Muscle of back (tissue), 11 donors: ENCODE results near the gene CDC6. TPM values are rescaled to one million over a fixed set of nuclear protein-coding genes. Genes with fewer than 3 reads are reported as not detected.

Experiments
- DNase-seq, 3 donors: peaks; one replicate each; pipeline versions ENCODE4 v3.0.0 to v3.0.0-alpha.2; 2013
- polyA plus RNA-seq, 10 donors: library from polyadenylated mRNA; unstranded; fragments of 120-200 nt; gene quantifications; one replicate each; pipeline ENCODE4 v1.2.1, GENCODE V29; 2013; ENCODE audit not compliant: insufficient read length in 10 of 10

CDC6 gene
- polyA plus RNA-seq, 10 donors = 6.9 to 20.2 (median 11.1) TPM

GRCh38 chr17:40321961-40322357, 34.3 kb downstream of the CDC6 start:
- peak in 2 of 3 donors; percentile 66 to 81 for DNase-seq

- peak in 2 of 3 donors; percentile 79 to 89 for DNase-seq
Measured at GRCh38 chr17:40322358-40323315, 35.0 kb downstream of the CDC6 start.

DNA sequence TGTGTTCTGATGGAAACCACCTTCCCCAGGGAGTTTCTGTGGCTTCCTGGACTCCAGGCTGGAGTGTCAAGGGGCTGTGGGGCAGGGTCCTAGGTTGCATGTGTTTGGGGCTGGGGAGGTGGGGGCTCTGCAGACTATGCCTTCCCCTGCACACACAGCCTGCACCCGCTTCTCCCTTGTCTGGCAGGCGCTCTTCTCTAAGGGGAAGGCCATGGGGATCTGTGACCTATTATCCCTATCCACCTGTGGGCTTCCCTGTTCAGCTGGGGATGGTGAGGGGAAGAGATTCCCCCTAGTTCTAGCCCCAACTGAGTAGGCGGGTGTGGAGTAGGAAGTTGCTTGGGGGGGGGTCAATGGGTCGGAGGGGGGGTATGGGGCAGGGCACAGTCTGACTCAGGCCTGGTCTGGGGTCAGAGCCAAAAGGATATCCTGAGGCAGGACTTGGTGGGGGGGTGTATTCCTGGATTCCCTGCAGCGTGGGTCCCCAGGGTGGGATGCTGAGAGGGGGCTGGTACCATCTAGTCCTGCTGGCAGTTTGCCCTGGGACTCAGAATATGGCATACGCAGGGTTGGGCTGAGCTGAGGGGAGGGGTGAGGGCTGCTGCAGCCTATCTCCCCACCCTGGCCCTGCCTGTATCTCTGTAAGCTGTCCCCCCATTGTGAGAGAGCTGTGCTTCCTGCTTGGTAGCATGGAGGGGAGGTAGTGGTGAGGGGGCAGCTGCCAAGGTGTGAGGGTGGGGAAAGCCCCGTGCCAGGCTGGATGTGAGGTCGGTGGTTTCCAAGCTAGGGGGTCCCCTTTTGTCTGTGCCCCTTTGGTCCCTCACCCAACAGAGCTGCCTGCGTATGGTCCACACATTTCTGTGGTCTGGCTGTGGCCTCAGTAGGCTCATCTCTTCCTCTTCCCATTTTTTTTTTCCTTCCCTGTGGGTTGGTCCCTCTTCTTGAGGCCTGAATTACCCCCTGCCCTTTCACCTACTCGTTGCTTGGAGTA, 36.0 kb downstream of the CDC6 start:
- DNase-seq = peak in 1 of 3 donors; percentile 70

DNA sequence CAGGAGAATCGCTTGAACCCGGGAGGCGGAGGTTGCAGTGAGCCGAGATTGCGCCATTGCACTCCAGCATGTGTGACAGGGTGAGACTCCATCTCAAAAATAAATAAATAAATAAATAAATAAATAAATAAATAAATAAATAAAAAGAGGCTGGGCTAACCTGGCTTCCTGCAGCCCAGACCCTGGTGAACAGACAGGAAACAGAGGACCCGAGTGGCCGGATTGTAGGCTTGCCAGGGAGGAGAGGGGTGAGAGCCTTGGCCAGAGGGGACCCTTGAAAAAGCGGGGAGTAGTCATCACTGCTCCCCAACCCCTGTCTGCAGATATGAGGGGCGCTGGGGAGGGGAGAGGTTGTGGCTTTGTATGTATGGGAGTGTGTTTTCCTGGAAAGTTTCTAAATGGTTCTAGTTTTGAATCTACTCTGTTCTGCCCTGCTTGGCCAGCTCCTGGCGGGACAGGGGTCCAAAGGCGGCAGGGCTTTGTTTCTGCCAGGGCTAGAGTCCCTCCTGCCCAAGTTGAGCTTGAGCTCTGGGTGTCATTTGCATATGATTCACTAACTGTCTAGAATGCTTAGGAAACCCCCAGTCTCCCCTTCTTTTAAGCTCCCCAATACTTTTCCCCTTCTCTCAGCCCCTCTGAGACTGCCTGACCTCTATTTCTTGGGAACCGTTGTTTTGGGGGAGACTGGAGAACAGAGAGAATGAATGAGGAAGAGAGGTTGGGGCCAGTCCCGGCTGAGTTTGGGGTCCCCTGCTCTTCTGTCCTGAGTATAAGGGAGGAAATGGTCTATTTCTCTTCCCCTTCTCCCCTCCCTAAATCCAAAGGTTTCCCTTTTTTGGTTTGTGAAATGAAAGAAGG, 37.7 kb downstream of the CDC6 start:
- DNase-seq = peak in 1 of 3 donors; percentile 28

DNA sequence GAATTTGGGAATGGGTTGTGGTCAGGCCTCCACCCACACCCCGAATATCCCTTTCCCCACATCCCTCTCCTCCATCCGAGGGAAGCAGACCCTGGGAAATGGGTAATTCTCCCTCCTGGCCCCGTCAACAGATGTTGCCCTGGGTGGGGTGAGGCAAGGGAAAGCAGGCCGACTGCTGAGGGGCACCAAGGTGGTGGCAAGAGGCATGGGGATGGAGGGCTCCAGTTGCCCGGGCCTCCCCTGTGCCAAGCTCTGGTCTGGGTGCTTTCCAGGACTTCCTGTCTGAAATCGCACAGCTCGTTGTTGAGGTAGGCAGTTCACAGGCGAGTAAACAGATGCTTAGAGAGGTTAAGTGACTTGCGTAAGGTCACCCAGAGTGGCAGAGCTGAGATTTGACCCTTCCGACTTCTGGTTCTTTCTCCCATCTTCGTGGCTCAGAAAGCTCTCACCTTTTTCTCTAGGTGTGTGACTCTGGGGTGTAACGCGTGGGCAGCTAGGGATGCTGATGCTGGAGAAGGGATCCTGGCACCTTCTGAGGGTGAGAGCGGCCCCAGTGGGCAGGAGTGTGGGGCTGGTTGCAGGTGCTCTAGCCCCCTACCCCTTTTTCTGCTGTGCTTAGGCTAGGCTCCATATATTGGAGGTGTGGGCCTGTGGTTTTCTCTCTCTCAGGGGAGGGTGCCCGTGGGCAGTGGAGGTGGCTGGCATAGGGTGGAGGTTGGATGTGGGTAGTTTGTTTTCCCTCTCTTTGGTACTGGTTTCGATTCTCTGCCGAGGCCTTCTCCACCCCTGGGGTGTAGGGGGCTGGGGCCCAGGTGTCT, 38.5 kb downstream of the CDC6 start:
- DNase-seq = no peak

GRCh38 chr17:40326832-40327199, 39.1 kb downstream of the CDC6 start:
- no peak for DNase-seq

- DNase-seq = no peak
Measured at GRCh38 chr17:40327244-40327729, 39.6 kb downstream of the CDC6 start.

DNA sequence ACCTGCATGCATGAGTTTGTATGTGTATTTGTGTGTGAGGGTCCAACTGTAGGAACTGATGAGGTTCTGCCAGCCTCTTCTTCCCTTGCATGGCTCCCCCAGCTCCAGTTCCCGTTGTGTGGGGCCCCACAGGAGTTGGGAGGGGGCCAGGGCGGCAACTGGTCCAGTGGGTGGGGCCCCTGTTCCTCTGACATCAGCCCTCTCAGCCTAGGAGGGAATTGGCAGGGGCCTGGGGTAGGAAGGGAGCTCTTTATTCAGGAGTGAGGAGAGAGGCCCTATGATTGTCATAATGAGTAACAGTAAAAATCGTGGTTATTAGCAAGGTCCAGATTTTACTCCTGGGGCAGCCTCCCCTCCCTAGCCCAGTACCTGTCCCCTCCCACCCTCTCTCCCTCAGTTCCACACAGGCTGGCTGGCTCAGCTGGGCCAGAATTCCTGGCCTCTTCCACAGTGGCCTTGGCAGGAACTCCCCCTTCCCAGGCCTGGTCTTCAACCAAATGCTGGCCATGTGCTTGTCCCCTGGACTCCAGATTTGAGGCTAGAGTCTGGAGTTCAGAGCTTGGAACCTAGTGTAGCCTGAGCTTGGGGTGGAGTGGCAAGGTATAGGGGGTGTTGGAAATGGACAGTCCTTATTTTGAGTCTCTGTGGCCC, 40.2 kb downstream of the CDC6 start:
- DNase-seq = peak in 1 of 3 donors; percentile 69

GRCh38 chr17:40328386-40328766, 40.7 kb downstream of the CDC6 start:
- DNase-seq = no peak

GRCh38 chr17:40329839-40330794, 42.4 kb downstream of the CDC6 start:
- no peak for DNase-seq

DNA sequence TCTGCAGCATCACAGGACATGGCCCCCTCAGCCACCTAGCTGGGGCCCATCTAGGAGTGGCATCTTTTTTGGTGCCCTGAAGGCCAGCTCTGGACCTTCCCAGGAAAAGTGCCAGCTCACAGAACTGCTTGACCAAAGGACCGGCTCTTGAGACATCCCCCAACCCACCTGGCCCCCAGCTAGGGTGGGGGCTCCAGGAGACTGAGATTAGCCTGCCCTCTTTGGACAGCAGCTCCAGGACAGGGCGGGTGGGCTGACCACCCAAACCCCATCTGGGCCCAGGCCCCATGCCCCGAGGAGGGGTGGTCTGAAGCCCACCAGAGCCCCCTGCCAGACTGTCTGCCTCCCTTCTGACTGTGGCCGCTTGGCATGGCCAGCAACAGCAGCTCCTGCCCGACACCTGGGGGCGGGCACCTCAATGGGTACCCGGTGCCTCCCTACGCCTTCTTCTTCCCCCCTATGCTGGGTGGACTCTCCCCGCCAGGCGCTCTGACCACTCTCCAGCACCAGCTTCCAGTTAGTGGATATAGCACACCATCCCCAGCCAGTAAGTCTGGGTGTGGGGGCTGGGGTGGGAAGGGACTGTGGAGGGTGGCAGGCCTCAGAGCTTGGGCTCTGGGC, 43.3 kb downstream of the CDC6 start:
- DNase-seq = no peak

DNA sequence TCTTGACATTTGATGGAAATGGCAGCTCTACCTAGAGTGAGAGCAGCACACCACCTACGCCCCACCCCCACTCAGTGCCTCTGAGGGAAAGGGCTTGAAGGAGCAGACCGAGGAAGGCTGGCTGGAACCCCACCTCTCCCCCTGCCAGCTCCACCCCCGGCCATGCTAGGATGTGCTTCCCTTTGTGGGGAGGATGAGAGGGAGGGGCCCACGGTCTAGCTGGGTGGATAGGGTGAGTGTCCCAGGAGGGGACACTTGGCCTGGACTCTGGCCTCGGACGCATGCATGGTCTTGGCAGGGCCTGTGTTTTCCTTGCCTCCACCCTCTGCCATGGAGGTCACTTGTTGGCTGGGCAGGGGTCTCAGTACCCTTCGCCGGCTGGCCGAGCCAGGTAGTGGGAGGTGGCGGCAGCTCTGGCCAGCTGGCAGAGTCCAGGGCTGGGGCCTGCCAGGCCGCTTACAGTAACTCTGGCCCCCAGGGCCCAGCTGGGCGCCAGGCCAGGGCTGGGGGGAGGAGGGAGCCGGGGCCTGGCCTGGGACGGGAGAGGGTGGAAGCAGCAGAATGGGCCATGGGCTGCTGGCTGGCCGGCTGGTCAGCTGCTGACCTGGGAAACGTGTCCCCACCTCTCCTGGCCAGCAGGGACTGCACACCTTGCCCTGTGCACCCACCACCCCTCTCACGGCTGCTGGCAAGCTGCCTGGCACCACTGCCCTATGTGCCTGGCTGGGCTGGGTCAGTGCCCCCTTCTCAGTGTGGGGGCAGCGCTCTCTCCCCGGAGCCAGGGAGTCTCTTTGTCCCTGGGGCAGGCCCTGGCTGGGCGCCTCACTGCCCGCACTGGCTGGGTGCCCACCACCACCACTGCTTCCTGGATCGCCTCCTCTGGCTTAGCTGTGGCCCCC, 44.3 kb downstream of the CDC6 start:
- peak in 2 of 3 donors; percentile 91 to 96 for DNase-seq

- DNase-seq = no peak
Measured at GRCh38 chr17:40333781-40334448, 46.2 kb downstream of the CDC6 start.

GRCh38 chr17:40335620-40336019, 47.9 kb downstream of the CDC6 start:
- no peak for DNase-seq

DNA sequence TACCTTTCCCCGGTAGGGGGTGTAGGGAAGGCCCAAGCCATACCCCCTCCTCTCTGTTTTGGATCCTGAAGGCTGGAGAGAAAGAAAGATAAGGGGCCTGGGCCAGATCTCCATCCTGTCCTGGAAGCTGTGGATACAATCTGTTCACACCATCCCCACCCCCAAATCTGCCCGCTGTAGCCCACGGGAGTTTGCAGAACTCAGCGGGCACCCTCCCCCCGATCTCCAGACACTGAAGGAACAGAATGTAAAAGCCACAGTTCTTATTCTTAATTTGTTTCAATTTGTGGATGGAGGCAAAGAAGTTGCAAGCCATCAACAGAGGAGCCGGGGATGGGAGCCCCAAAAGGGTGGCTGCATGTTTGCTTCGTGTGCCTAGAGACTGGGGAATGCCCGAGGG, 49.7 kb downstream of the CDC6 start:
- DNase-seq = no peak

DNA sequence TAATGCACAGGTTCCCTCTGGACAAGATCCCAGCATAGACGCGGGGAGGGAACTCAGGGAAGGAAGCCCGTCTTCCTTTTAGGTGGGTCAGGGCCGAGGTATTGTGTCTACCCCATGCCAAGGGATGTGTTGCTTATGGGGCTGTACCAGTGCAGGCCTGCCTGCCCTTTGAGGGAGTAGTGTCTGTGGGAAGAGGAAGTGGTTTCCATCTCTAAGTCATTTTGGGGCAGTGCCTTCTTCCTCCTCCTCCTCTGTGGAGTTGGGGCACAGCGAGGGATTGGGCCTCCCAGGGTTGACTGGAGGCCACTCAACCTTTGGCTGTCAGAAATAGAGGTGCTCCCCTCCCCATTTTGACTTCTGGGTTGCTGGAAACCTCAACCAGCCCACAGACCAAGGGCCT, 50.4 kb downstream of the CDC6 start:
- DNase-seq = no peak
